Bronchial epithelial cell (primary cell): ENCODE results near the gene PTPRD. TPM values are rescaled to one million over a fixed set of nuclear protein-coding genes. Genes with fewer than 3 reads are reported as not detected.

Experiments
- DNase-seq: peaks from one replicate; pipeline ENCODE4 v3.0.0-alpha.2; 2010; ENCODE audit warnings: low read depth
- FAIRE-seq: peaks from 2 replicates; lab custom pipeline; 2011; peaks lifted over from hg19 to GRCh38; lab: Jason Lieb, UNC
- H3K27me3 ChIP-seq: 2 replicates; pipeline ENCODE4 v1.5.1; 2011; ENCODE audit warnings: low read length; ENCODE audit not compliant: control insufficient read depth, insufficient read depth
- H3K36me3 ChIP-seq: 2 replicates; pipeline ENCODE4 v1.5.1; 2011; ENCODE audit warnings: low read length; ENCODE audit not compliant: control insufficient read depth, insufficient read depth
- H3K4me3 ChIP-seq: 2 replicates; pipeline ENCODE4 v1.5.1; 2011; ENCODE audit warnings: mild to moderate bottlenecking, low read depth, low read length, control low read depth
- CTCF ChIP-seq: IDR thresholded peaks from 2 replicates; pipeline ENCODE4 v1.5.1; 2011; ENCODE audit warnings: mild to moderate bottlenecking, moderate library complexity, low read length, control low read depth, inconsistent platforms; ENCODE audit not compliant: insufficient read depth, severe bottlenecking
- total RNA-seq: library from RNA; depleted of rRNA; stranded (reverse); fragments of >200 nt; gene quantifications from 2 replicates; pipeline ENCODE4 v1.2.1, GENCODE V29; 2014

Gene PTPRD
- total RNA-seq, 1 donor from 2014 or later = 2.9 TPM

- H3K36me3 ChIP-seq = no peaks in the 10 kb centered on the region
- DNase-seq (no peak), FAIRE-seq (no peak)
- no peaks in the 10 kb centered on the region for H3K27me3 ChIP-seq
- no peak for TF ChIP-seq CTCF
- no peak overlapping the region for H3K4me3 ChIP-seq
Measured at GRCh38 chr9:8447601-8448000, 2165.2 kb downstream of the PTPRD start.

GRCh38 chr9:8437876-8438275, 2174.9 kb downstream of the PTPRD start:
- FAIRE-seq = no peak
- no peak for TF ChIP-seq CTCF
- Histone ChIP-seq H3K27me3 (no peaks in the 10 kb centered on the region), H3K4me3 (no peak overlapping the region), H3K36me3 (no peaks in the 10 kb centered on the region)
- DNase-seq = no peak

GRCh38 chr9:8437259-8437658, 2175.5 kb downstream of the PTPRD start:
- FAIRE-seq = no peak
- no peak for TF ChIP-seq CTCF

GRCh38 chr9:8436786-8437185, 2176.0 kb downstream of the PTPRD start:
- Histone ChIP-seq H3K4me3 (no peak overlapping the region), H3K27me3 (no peaks in the 10 kb centered on the region), H3K36me3 (no peaks in the 10 kb centered on the region)
- no peak for TF ChIP-seq CTCF
- DNase-seq (no peak), FAIRE-seq (no peak)

More at GRCh38 chr9:8437259-8437658, 2175.5 kb downstream of the PTPRD start:
- no peak for DNase-seq
- Histone ChIP-seq H3K27me3 (no peaks in the 10 kb centered on the region), H3K36me3 (no peaks in the 10 kb centered on the region), H3K4me3 (no peak overlapping the region)

- TF ChIP-seq CTCF = no peak
- Histone ChIP-seq H3K36me3 (no peaks in the 10 kb centered on the region), H3K27me3 (no peaks in the 10 kb centered on the region), H3K4me3 (no peak overlapping the region)
- FAIRE-seq (no peak), DNase-seq (no peak)
Measured at GRCh38 chr9:8434621-8435020, 2178.2 kb downstream of the PTPRD start.

GRCh38 chr9:8432224-8432623, 2180.6 kb downstream of the PTPRD start:
- no peaks in the 10 kb centered on the region for H3K27me3 ChIP-seq
- TF ChIP-seq CTCF = no peak
- no peak overlapping the region for H3K4me3 ChIP-seq
- DNase-seq (no peak), FAIRE-seq (no peak)
- H3K36me3 ChIP-seq = no peaks in the 10 kb centered on the region
